ENCODE data around the gene WIPF2.

WIPF2 gene

GRCh38 chr17:40326014-40326831 lies 107.1 kb downstream of the WIPF2 start:
- DNase-seq (ENCODE audit: low read depth): peak; percentile 38

GRCh38 chr17:40326832-40327199 lies 107.7 kb downstream of the WIPF2 start:
- DNase-seq (ENCODE audit: low read depth): no peak

GRCh38 chr17:40327244-40327729 lies 108.2 kb downstream of the WIPF2 start:
- no peak for DNase-seq (ENCODE audit: low read depth)

- DNase-seq (ENCODE audit: low read depth): no peak
Measured at GRCh38 chr17:40327735-40328385, 108.8 kb downstream of the WIPF2 start.

GRCh38 chr17:40328386-40328766 lies 109.3 kb downstream of the WIPF2 start:
- DNase-seq (ENCODE audit: low read depth): no peak

GRCh38 chr17:40329839-40330794 lies 111.0 kb downstream of the WIPF2 start:
- DNase-seq (ENCODE audit: low read depth): no peak

- no peak for DNase-seq (ENCODE audit: low read depth)
Measured at GRCh38 chr17:40330850-40331470, 111.9 kb downstream of the WIPF2 start.

- no peak for DNase-seq (ENCODE audit: low read depth)
Measured at GRCh38 chr17:40331743-40332641, 112.9 kb downstream of the WIPF2 start.

All from activated T-helper 1 cell treated with Interleukin-2 at 50 U/mL for 16 hours (primary cell).